SK-N-SH treated with all-trans-retinoic acid at 6 μM for 48 hours (cell line): Measurements from ENCODE around the gene CLCN7.

Experiments
- RARB ChIP-seq: fragments of 250-450 bp; sonication (Bioruptor Pico); IDR thresholded peaks from 2 replicates; pipeline ENCODE4 v1.8.0; 2021; ENCODE audit warnings: mild to moderate bottlenecking, moderate library complexity
- SNAI2 ChIP-seq: fragments of 250-450 bp; sonication (Bioruptor Pico); IDR thresholded peaks from 2 replicates; pipeline ENCODE4 v1.5.0; 2020; ENCODE audit warnings: mild to moderate bottlenecking, moderate library complexity
- ZFP3 ChIP-seq: fragments of 250-450 bp; sonication (Bioruptor Pico); IDR thresholded peaks from 2 replicates; pipeline ENCODE4 v1.5.0; 2020; ENCODE audit warnings: mild to moderate bottlenecking, moderate library complexity
- ZFP30 ChIP-seq: fragments of 450-650 bp; formaldehyde crosslinking; IDR thresholded peaks from 2 replicates; pipeline ENCODE4 v1.5.0; 2022; ENCODE audit warnings: mild to moderate bottlenecking, moderate library complexity

GRCh38 chr16:1485847-1486496 lies 11.1 kb upstream of the CLCN7 start:
- no peak for TF ChIP-seq RARB (CRISPR knock-in tag)
- TF ChIP-seq ZFP30 (CRISPR knock-in tag), result no peak
- no peak for TF ChIP-seq ZFP3 (CRISPR knock-in tag)
- no peak for TF ChIP-seq SNAI2 (CRISPR knock-in tag)
